ENCODE measurements around the gene ZNF383. TPM values are rescaled to one million over a fixed set of nuclear protein-coding genes. Genes with fewer than 3 reads are reported as not detected.
A peak's percentile ranks its signal among the peaks of the same experiment; 100 is the strongest.

ZNF383 gene
- total and polyA plus RNA-seq, 9 of the 15 experiments (the other 6 are each of a cell fraction or from before 2014, with no cell fraction given), result 2.0 to 8.2 (median 5.3) TPM

- TF ChIP-seq CBX5 (IDR thresholded peaks at IDR 0.05; ENCODE audit: borderline replicate concordance, low read depth) (no peak), MAX (CRISPR knock-in tag; IDR thresholded peaks at IDR 0.05) (0 out of 2 replicates have a peak, but pooled peaks have one; percentile 5), ZNF717 (CRISPR knock-in tag; IDR thresholded peaks at IDR 0.05) (no peak), RBM34 (IDR thresholded peaks at IDR 0.05; ENCODE audit: borderline replicate concordance, insufficient read depth, low read length) (no peak), GABPB1 (CRISPR knock-in tag; IDR thresholded peaks at IDR 0.05) (peak; percentile 72; the same call in 1 of the 2 replicates), E2F3 (CRISPR knock-in tag; IDR thresholded peaks at IDR 0.05) (no peak), MBD2 (IDR thresholded peaks at IDR 0.05; ENCODE audit: borderline replicate concordance, low read depth) (peak; percentile 78; the same call in 1 of the 2 replicates), CHCHD3 (CRISPR knock-in tag; IDR thresholded peaks at IDR 0.05) (no peak), TAL1 (IDR thresholded peaks at IDR 0.05) (no peak), POLR2H (tag; IDR thresholded peaks at IDR 0.05; ENCODE audit: low read depth) (no peak; the same call in 1 of the 2 replicates), ZFP30 (CRISPR knock-in tag; IDR thresholded peaks at IDR 0.05; ENCODE audit: borderline replicate concordance) (no peak), NR2C1 (IDR thresholded peaks at IDR 0.05) (peak; percentile 85), NR2C1 (tag; IDR thresholded peaks at IDR 0.05) (peak; percentile 89), CLOCK (CRISPR knock-in tag; IDR thresholded peaks at IDR 0.05; ENCODE audit: borderline replicate concordance) (no peak), ZNF780A (CRISPR knock-in tag; IDR thresholded peaks at IDR 0.05) (no peak), BACH1 (tag; IDR thresholded peaks at IDR 0.05) (no peak; the same call in 1 of the 2 replicates), ZNF384 (IDR thresholded peaks at IDR 0.05; ENCODE audit: low read depth, low read length) (no peak), FOXA1 (IDR thresholded peaks at IDR 0.05; ENCODE audit: borderline replicate concordance) (no peak), KDM2B (CRISPR knock-in tag; IDR thresholded peaks at IDR 0.05) (no peak), MLLT1 (IDR thresholded peaks at IDR 0.05) (peak; percentile 42 to 50; a peak in 1 of 4 replicates), GATAD2B (IDR thresholded peaks at IDR 0.05; ENCODE audit: borderline replicate concordance) (no peak), KLF16 (IDR thresholded peaks at IDR 0.05) (no peak), CXXC5 (CRISPR knock-in tag; IDR thresholded peaks at IDR 0.05) (peak; percentile 28; the same call in 1 of the 2 replicates), NR4A1 (CRISPR knock-in tag; IDR thresholded peaks at IDR 0.05) (no peak), NR4A1 (tag; IDR thresholded peaks at IDR 0.05) (0 out of 2 replicates have a peak, but pooled peaks have one; percentile 25)
These were observed at the start of gene ZNF383 (continued) for GRCh38 chr19:37217775-37218591.
